DOHH2 (cell line): Measurements from ENCODE around the gene NENF.

Experiments
- EZH2phosphoT487 ChIP-seq: fragments of 200-600 bp; sonication (generic); IDR thresholded peaks from 2 replicates; pipeline ENCODE4 v1.6.1; 2017; ENCODE audit warnings: borderline replicate concordance, mild to moderate bottlenecking, antibody characterized with exemption, low read length, moderate library complexity, mixed read lengths
- TF ChIP-seq, protein P1 (sequence below): fragments of 200-600 bp; sonication (generic); IDR thresholded peaks from one replicate; pipeline ENCODE4 v1.5.1; 2014; ENCODE audit warnings: antibody characterized with exemption, mild to moderate bottlenecking, low read depth, low read length; ENCODE audit not compliant: poor library complexity, severe bottlenecking

GRCh38 chr1:212446333-212446732, 13.6 kb downstream of the NENF start:
- no peak for TF ChIP-seq EZH2phosphoT487
- TF ChIP-seq, protein P1, sequence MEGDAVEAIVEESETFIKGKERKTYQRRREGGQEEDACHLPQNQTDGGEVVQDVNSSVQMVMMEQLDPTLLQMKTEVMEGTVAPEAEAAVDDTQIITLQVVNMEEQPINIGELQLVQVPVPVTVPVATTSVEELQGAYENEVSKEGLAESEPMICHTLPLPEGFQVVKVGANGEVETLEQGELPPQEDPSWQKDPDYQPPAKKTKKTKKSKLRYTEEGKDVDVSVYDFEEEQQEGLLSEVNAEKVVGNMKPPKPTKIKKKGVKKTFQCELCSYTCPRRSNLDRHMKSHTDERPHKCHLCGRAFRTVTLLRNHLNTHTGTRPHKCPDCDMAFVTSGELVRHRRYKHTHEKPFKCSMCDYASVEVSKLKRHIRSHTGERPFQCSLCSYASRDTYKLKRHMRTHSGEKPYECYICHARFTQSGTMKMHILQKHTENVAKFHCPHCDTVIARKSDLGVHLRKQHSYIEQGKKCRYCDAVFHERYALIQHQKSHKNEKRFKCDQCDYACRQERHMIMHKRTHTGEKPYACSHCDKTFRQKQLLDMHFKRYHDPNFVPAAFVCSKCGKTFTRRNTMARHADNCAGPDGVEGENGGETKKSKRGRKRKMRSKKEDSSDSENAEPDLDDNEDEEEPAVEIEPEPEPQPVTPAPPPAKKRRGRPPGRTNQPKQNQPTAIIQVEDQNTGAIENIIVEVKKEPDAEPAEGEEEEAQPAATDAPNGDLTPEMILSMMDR, result no peak
